ENCODE data around the gene TMEM131.

GRCh38 chr2:97774425-97774824, 221.3 kb downstream of the TMEM131 start:
- TF ChIP-seq CTCF (IDR thresholded peaks at IDR 0.05) (no peak), POLR2A (IDR thresholded peaks at IDR 0.05) (no peak), POLR2AphosphoS5 (IDR thresholded peaks at IDR 0.05) (no peak)

Measured in sigmoid colon (tissue), 4 donors.